ENCODE results near the gene CHRNA4. TPM values are rescaled to one million over a fixed set of nuclear protein-coding genes. Genes with fewer than 3 reads are reported as not detected.
"Not testable (repeated sequence)": the region's sequence is repeated elsewhere in the genome, so short reads cannot be mapped to it uniquely, and the experiment has no call there.

Gene CHRNA4
- total RNA-seq, 2 donors from 2014 or later: not detected

GRCh38 chr20:63308218-63308911, 52.8 kb downstream of the CHRNA4 start:
- Histone ChIP-seq H3K4me3 (no peak overlapping the region), H3K9me3 (no peaks in the 10 kb centered on the region), H3K36me3 (no peaks in the 10 kb centered on the region), H3K27me3 (replicated peaks; ENCODE audit: insufficient read depth) (no peaks in the 10 kb centered on the region), H3K27ac (no peak overlapping the region), H3K4me1 (ENCODE audit: control insufficient read depth in 1 of 2, low read depth in 2 of 2) (no peaks in the 10 kb centered on the region)
- DNase-seq (ENCODE audit: low spot score): no peak
- ATAC-seq (ENCODE audit: insufficient number of reproducible peaks, low FRiP score, low read depth): no peak
- no peak for TF ChIP-seq CTCF (IDR thresholded peaks at IDR 0.05)

- TF ChIP-seq CTCF (IDR thresholded peaks at IDR 0.05): no peak
- no peak for ATAC-seq (ENCODE audit: insufficient number of reproducible peaks, low FRiP score, low read depth)
- H3K9me3 ChIP-seq: no peaks in the 10 kb centered on the region
- no peaks in the 10 kb centered on the region for H3K4me1 ChIP-seq (ENCODE audit: control insufficient read depth in 1 of 2, low read depth in 2 of 2)
- H3K4me3 ChIP-seq: no peak overlapping the region
- H3K36me3 ChIP-seq: no peaks in the 10 kb centered on the region
- no peaks in the 10 kb centered on the region for H3K27me3 ChIP-seq (replicated peaks; ENCODE audit: insufficient read depth)
- no peak overlapping the region for H3K27ac ChIP-seq
- DNase-seq (ENCODE audit: low spot score): no peak
These were observed 53.5 kb downstream of the CHRNA4 start for GRCh38 chr20:63307538-63308217.

GRCh38 chr20:63306673-63307537, 54.2 kb downstream of the CHRNA4 start:
- Histone ChIP-seq H3K36me3 (no peaks in the 10 kb centered on the region), H3K4me1 (ENCODE audit: control insufficient read depth in 1 of 2, low read depth in 2 of 2) (no peaks in the 10 kb centered on the region), H3K27me3 (replicated peaks; ENCODE audit: insufficient read depth) (no peaks in the 10 kb centered on the region), H3K27ac (no peak overlapping the region), H3K4me3 (no peak overlapping the region), H3K9me3 (no peaks in the 10 kb centered on the region)
- ATAC-seq (ENCODE audit: insufficient number of reproducible peaks, low FRiP score, low read depth) (no peak), DNase-seq (ENCODE audit: low spot score) (no peak)
- TF ChIP-seq CTCF (IDR thresholded peaks at IDR 0.05): no peak

GRCh38 chr20:63305933-63306672, 55.0 kb downstream of the CHRNA4 start:
- not testable (repeated sequence) for H3K36me3 ChIP-seq; H3K27me3 ChIP-seq (replicated peaks; ENCODE audit: insufficient read depth); H3K4me1 ChIP-seq (ENCODE audit: control insufficient read depth in 1 of 2, low read depth in 2 of 2); H3K27ac ChIP-seq; H3K9me3 ChIP-seq; DNase-seq (ENCODE audit: low spot score); ATAC-seq (ENCODE audit: insufficient number of reproducible peaks, low FRiP score, low read depth); H3K4me3 ChIP-seq

GRCh38 chr20:63305393-63305792, 55.8 kb downstream of the CHRNA4 start:
- Histone ChIP-seq H3K27ac (no peak overlapping the region), H3K9me3 (no peaks in the 10 kb centered on the region), H3K27me3 (replicated peaks; ENCODE audit: insufficient read depth) (no peaks in the 10 kb centered on the region), H3K36me3 (no peaks in the 10 kb centered on the region), H3K4me3 (no peak overlapping the region), H3K4me1 (ENCODE audit: control insufficient read depth in 1 of 2, low read depth in 2 of 2) (no peaks in the 10 kb centered on the region)
- DNase-seq (ENCODE audit: low spot score) (no peak), ATAC-seq (ENCODE audit: insufficient number of reproducible peaks, low FRiP score, low read depth) (no peak)
- TF ChIP-seq CTCF (IDR thresholded peaks at IDR 0.05): no peak
